ENCODE results near the gene SCO1. TPM values are rescaled to one million over a fixed set of nuclear protein-coding genes. Genes with fewer than 3 reads are reported as not detected.
"Not testable (repeated sequence)": the region's sequence is repeated elsewhere in the genome, so short reads cannot be mapped to it uniquely, and the experiment has no call there.

SCO1 gene
- total RNA-seq, 1 donor: 18.8 TPM

- DNase-seq (ENCODE audit: insufficient read length, low spot score, missing footprints): no peak
- Histone ChIP-seq H3K27me3 (ENCODE audit: insufficient read depth, low read length) (no peaks in the 10 kb centered on the region), H3K4me2 (ENCODE audit: insufficient read depth, low read length) (peak overlapping the region; percentile 3), H3K36me3 (ENCODE audit: insufficient read depth, low read length) (peaks cover 24% of the 10 kb centered on the region), H3K79me2 (ENCODE audit: insufficient read depth, low read length) (peaks cover 32% of the 10 kb centered on the region), H3K27ac (ENCODE audit: low read depth, low read length) (no peak overlapping the region), H3K9me3 (ENCODE audit: low read depth, low read length) (no peaks in the 10 kb centered on the region), H3K4me1 (ENCODE audit: insufficient read depth, low read length) (peaks cover 14% of the 10 kb centered on the region), H4K20me1 (ENCODE audit: insufficient read depth, low read length) (no peaks in the 10 kb centered on the region), H3K4me3 (ENCODE audit: insufficient read depth, low read length) (no peak overlapping the region), H2AFZ (ENCODE audit: low read length) (no peak overlapping the region)
- no peak for TF ChIP-seq CTCF (IDR thresholded peaks at IDR 0.05; ENCODE audit: extremely low read depth, low read depth, low read length)
Measured at GRCh38 chr17:10702574-10702973, 5.2 kb upstream of the SCO1 start.

DNA sequence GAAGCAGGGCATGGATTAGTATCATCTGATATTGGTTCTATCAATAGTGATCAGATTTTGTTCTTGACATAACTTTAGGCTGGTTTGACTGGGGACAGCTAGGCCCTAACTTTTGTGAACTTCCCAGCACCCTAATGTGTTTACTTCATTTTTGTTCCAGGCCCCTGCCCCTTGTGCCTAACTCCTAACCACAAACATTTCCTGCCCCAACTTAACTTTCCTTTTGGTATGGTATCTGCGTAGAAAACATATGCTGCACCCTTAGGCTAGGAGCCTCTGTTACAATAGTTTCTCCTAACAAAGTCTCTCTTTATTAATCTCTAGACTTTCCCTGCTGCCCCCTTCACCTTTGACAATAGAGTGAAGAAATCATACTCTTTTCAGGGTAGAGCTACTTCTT lies 2.5 kb upstream of the SCO1 start:
- peak; percentile 74 for DNase-seq (ENCODE audit: insufficient read length, low spot score, missing footprints)
- Histone ChIP-seq H2AFZ (ENCODE audit: low read length) (no peak overlapping the region), H3K27me3 (ENCODE audit: insufficient read depth, low read length) (no peaks in the 10 kb centered on the region), H4K20me1 (ENCODE audit: insufficient read depth, low read length) (no peaks in the 10 kb centered on the region), H3K27ac (ENCODE audit: low read depth, low read length) (no peak overlapping the region), H3K4me1 (ENCODE audit: insufficient read depth, low read length) (peaks cover 19% of the 10 kb centered on the region), H3K4me3 (ENCODE audit: insufficient read depth, low read length) (no peak overlapping the region), H3K9me3 (ENCODE audit: low read depth, low read length) (no peaks in the 10 kb centered on the region), H3K36me3 (ENCODE audit: insufficient read depth, low read length) (peaks cover 8% of the 10 kb centered on the region), H3K4me2 (ENCODE audit: insufficient read depth, low read length) (no peak overlapping the region), H3K79me2 (ENCODE audit: insufficient read depth, low read length) (peaks cover 58% of the 10 kb centered on the region)
- TF ChIP-seq CTCF (IDR thresholded peaks at IDR 0.05; ENCODE audit: extremely low read depth, low read depth, low read length): no peak

GRCh38 chr17:10698096-10698818 lies 924 bp upstream of the SCO1 start:
- peak overlapping the region; percentile 75 for H2AFZ ChIP-seq (ENCODE audit: low read length)
- peaks cover 19% of the 10 kb centered on the region for H3K4me1 ChIP-seq (ENCODE audit: insufficient read depth, low read length)
- H3K36me3 ChIP-seq (ENCODE audit: insufficient read depth, low read length): peaks cover 20% of the 10 kb centered on the region
- no peaks in the 10 kb centered on the region for H3K9me3 ChIP-seq (ENCODE audit: low read depth, low read length)
- no peaks in the 10 kb centered on the region for H4K20me1 ChIP-seq (ENCODE audit: insufficient read depth, low read length)
- H3K4me3 ChIP-seq (ENCODE audit: insufficient read depth, low read length): peak overlapping the region; percentile 80
- DNase-seq (ENCODE audit: insufficient read length, low spot score, missing footprints): peak; percentile 85
- peaks cover 70% of the 10 kb centered on the region for H3K79me2 ChIP-seq (ENCODE audit: insufficient read depth, low read length)
- H3K27ac ChIP-seq (ENCODE audit: low read depth, low read length): peak overlapping the region; percentile 74
- no peaks in the 10 kb centered on the region for H3K27me3 ChIP-seq (ENCODE audit: insufficient read depth, low read length)
- no peak for TF ChIP-seq CTCF (IDR thresholded peaks at IDR 0.05; ENCODE audit: extremely low read depth, low read depth, low read length)
- H3K4me2 ChIP-seq (ENCODE audit: insufficient read depth, low read length): peak overlapping the region; percentile 87

- peak overlapping the region; percentile 80 for H3K4me3 ChIP-seq (ENCODE audit: insufficient read depth, low read length)
- not testable (repeated sequence) for H3K27me3 ChIP-seq (ENCODE audit: insufficient read depth, low read length); H2AFZ ChIP-seq (ENCODE audit: low read length); H3K27ac ChIP-seq (ENCODE audit: low read depth, low read length); DNase-seq (ENCODE audit: insufficient read length, low spot score, missing footprints); H4K20me1 ChIP-seq (ENCODE audit: insufficient read depth, low read length); H3K9me3 ChIP-seq (ENCODE audit: low read depth, low read length)
- H3K4me2 ChIP-seq (ENCODE audit: insufficient read depth, low read length): peak overlapping the region; percentile 87
- H3K4me1 ChIP-seq (ENCODE audit: insufficient read depth, low read length): peaks cover 12% of the 10 kb centered on the region
- H3K79me2 ChIP-seq (ENCODE audit: insufficient read depth, low read length): peaks cover 77% of the 10 kb centered on the region
- H3K36me3 ChIP-seq (ENCODE audit: insufficient read depth, low read length): peaks cover 39% of the 10 kb centered on the region
Measured at GRCh38 chr17:10695875-10696407, 1.4 kb downstream of the SCO1 start.

Data from osteoblast (primary cell).